HG03175 (cell line): ENCODE measurements around the gene AKAP6.

Experiments used
- ATAC-seq: cut with Tn5 transposase; IDR thresholded peaks from one replicate; pipeline ENCODE4 v1.9.1; 2021; ENCODE audit warnings: mild to moderate bottlenecking, moderate library complexity; ENCODE audit not compliant: unreplicated experiment

AKAP6 gene

GRCh38 chr14:32405856-32406255 lies 76.8 kb downstream of the AKAP6 start:
- no peak for ATAC-seq

GRCh38 chr14:32407130-32407529 lies 78.0 kb downstream of the AKAP6 start:
- no peak for ATAC-seq

GRCh38 chr14:32408018-32408417 lies 78.9 kb downstream of the AKAP6 start:
- no peak for ATAC-seq

- no peak for ATAC-seq
Measured at GRCh38 chr14:32412103-32412502, 83.0 kb downstream of the AKAP6 start.

- ATAC-seq = no peak
Measured at GRCh38 chr14:32412532-32412931, 83.4 kb downstream of the AKAP6 start.

GRCh38 chr14:32413967-32414640 lies 85.0 kb downstream of the AKAP6 start:
- no peak for ATAC-seq

GRCh38 chr14:32414808-32415255 lies 85.7 kb downstream of the AKAP6 start:
- ATAC-seq = no peak

- ATAC-seq = no peak
Measured at GRCh38 chr14:32417956-32418552, 89.0 kb downstream of the AKAP6 start.

- no peak for ATAC-seq
Measured at GRCh38 chr14:32419429-32419828, 90.3 kb downstream of the AKAP6 start.

GRCh38 chr14:32421781-32422180 lies 92.7 kb downstream of the AKAP6 start:
- no peak for ATAC-seq

- ATAC-seq = no peak
Measured at GRCh38 chr14:32422440-32422839, 93.3 kb downstream of the AKAP6 start.

- ATAC-seq = no peak
Measured at GRCh38 chr14:32426028-32426427, 96.9 kb downstream of the AKAP6 start.

- no peak for ATAC-seq
Measured at GRCh38 chr14:32426586-32427388, 97.7 kb downstream of the AKAP6 start.

GRCh38 chr14:32427726-32428528 lies 98.8 kb downstream of the AKAP6 start:
- ATAC-seq = no peak

GRCh38 chr14:32428875-32429274 lies 99.8 kb downstream of the AKAP6 start:
- ATAC-seq = no peak

- ATAC-seq = no peak
Measured at GRCh38 chr14:32430326-32430725, 101.2 kb downstream of the AKAP6 start.

GRCh38 chr14:32432813-32433538 lies 103.9 kb downstream of the AKAP6 start:
- ATAC-seq = no peak

- ATAC-seq = no peak
Measured at GRCh38 chr14:32434180-32434579, 105.1 kb downstream of the AKAP6 start.

- ATAC-seq = no peak
Measured at GRCh38 chr14:32434880-32435279, 105.8 kb downstream of the AKAP6 start.

- no peak for ATAC-seq
Measured at GRCh38 chr14:32435411-32435810, 106.3 kb downstream of the AKAP6 start.
